ENCODE data around the gene NAV2.

Gene NAV2

DNA sequence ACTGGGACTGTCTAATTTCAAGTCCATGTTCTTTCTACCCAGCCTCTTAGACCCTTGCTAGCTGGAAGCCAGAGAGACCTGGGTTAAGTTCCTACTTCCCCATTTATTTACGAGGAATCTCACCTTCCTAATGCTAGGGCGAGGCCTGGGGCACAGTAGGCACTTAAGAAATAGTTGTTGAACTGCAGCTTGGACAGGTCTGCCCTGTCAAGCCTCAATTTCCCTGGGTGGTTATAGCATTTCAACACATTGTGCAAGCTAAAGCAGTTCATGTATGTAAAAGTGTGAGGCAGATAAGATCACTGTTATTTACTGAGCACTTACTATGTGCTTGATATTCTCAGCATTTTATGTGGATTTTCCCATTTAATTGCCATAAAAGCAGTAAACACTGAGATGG lies 12.1 kb downstream of the NAV2 start:
- in situ Hi-C loops (cut with HindIII; ENCODE audit: low pct_ligation_motif_present, low sequenced_read_pairs): loop anchor here (25.0 kb wide), 2 partner anchors 162 to 638 kb away; partner anchors contain the start of gene HTATIP2
- peaks cover 4% of the 10 kb centered on the region for H3K36me3 ChIP-seq (replicated peaks)

DNA sequence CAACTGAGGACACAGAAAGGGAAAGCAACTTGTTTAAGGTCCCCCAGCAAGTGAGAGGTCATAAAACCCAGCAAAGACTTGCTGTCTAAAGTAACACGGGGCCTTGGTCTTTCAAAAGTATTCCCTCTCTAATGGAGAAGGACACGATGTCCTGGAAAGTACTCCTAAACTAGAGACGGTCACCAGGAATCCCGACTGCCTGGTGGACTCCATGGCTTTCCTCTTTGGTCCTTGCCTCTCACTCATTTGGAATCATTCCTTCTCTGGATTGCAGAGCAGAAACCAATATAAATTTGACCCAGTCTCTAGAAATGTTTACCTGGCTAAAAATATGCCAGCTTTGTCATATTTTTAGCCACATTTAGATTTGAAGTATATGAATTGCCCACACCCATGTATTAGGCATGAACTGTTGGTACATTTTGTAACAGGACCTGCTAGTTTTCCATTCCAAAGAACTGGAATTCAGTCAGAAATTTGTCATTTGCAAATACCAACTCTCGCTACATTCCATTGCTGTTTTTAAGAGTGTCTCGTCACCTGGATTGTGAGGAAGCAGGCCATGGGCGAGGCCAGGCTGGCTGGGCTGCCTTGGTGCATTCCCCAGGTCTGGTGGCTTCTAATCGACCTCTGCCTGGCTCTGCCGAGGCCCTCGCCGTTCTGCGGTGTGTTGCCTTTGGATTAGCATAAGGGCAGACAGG lies 12.9 kb downstream of the NAV2 start:
- in situ Hi-C loops (cut with HindIII; ENCODE audit: low pct_ligation_motif_present, low sequenced_read_pairs): loop anchor here (25.0 kb wide), 2 partner anchors 163 to 637 kb away; partner anchors contain the start of gene HTATIP2
- Histone ChIP-seq H3K27ac (no peak overlapping the region), H3K36me3 (replicated peaks) (peaks cover 4% of the 10 kb centered on the region), H3K4me3 (ENCODE audit: low read depth, low read length) (no peak overlapping the region), H3K27me3 (replicated peaks) (no peaks in the 10 kb centered on the region)
- TF ChIP-seq, protein P1, sequence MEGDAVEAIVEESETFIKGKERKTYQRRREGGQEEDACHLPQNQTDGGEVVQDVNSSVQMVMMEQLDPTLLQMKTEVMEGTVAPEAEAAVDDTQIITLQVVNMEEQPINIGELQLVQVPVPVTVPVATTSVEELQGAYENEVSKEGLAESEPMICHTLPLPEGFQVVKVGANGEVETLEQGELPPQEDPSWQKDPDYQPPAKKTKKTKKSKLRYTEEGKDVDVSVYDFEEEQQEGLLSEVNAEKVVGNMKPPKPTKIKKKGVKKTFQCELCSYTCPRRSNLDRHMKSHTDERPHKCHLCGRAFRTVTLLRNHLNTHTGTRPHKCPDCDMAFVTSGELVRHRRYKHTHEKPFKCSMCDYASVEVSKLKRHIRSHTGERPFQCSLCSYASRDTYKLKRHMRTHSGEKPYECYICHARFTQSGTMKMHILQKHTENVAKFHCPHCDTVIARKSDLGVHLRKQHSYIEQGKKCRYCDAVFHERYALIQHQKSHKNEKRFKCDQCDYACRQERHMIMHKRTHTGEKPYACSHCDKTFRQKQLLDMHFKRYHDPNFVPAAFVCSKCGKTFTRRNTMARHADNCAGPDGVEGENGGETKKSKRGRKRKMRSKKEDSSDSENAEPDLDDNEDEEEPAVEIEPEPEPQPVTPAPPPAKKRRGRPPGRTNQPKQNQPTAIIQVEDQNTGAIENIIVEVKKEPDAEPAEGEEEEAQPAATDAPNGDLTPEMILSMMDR (IDR thresholded peaks at IDR 0.05; ENCODE audit: low read depth, low read length, missing control alignments): no peak
- no peak for DNase-seq

More for the DNA sequence above, 12.1 kb downstream of the NAV2 start:
- TF ChIP-seq, protein P1 (IDR thresholded peaks at IDR 0.05; ENCODE audit: low read depth, low read length, missing control alignments): no peak
- no peak overlapping the region for H3K27ac ChIP-seq
- H3K4me3 ChIP-seq (ENCODE audit: low read depth, low read length): no peak overlapping the region
- no peaks in the 10 kb centered on the region for H3K27me3 ChIP-seq (replicated peaks)
- DNase-seq: no peak

DNA sequence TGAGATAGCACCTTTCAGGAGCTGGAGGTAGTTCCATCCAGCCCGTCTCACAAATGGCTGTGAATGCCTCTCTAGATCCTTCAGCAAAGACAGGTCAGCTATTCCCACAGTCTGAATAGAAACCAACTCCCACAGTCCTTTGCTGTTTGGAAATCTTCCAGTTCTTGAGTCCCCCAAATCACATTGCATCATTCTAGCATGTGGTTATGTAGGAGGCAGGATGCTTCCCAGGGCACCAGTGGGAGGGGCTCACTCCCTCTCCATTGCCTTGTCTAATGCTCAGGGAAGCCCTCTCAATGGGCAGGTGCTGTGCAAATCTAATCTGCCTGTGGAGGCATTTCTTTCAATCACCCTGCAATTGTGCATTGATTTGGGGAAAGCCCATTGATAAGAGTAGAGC lies 14.6 kb downstream of the NAV2 start:
- TF ChIP-seq, protein P1 (IDR thresholded peaks at IDR 0.05; ENCODE audit: low read depth, low read length, missing control alignments): no peak
- Histone ChIP-seq H3K27me3 (replicated peaks) (no peaks in the 10 kb centered on the region), H3K36me3 (replicated peaks) (peaks cover 2% of the 10 kb centered on the region), H3K27ac (no peak overlapping the region), H3K4me3 (ENCODE audit: low read depth, low read length) (no peak overlapping the region)
- DNase-seq: peak; percentile 57
- in situ Hi-C loops (cut with HindIII; ENCODE audit: low pct_ligation_motif_present, low sequenced_read_pairs): loop anchor here (25.0 kb wide), 2 partner anchors 165 to 635 kb away; partner anchors contain the start of gene HTATIP2

DNA sequence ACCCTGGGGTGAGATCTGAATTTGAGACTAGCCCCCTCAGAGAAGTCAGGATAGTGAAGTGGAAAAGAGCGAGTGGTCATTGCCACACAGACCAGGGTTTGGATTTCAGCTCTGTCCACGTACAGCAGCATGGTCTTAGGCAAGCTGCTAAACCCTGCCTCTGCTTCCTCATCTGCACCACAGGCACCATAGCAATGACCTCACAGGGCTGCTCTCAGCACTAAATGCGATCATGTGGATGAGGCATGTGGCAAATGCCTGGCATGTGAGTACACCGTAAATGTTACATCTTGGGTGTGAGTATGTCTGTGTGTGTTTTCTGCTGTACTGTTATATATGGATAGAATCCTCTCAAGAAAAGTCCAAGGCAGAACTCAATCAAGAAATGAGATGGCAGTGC lies 15.8 kb downstream of the NAV2 start:
- H3K27ac ChIP-seq: no peak overlapping the region
- peak; percentile 44 for DNase-seq
- TF ChIP-seq, protein P1 (IDR thresholded peaks at IDR 0.05; ENCODE audit: low read depth, low read length, missing control alignments): no peak
- H3K4me3 ChIP-seq (ENCODE audit: low read depth, low read length): no peak overlapping the region
- peaks cover 2% of the 10 kb centered on the region for H3K36me3 ChIP-seq (replicated peaks)
- H3K27me3 ChIP-seq (replicated peaks): no peaks in the 10 kb centered on the region
- in situ Hi-C loops (cut with HindIII; ENCODE audit: low pct_ligation_motif_present, low sequenced_read_pairs): loop anchor here (25.0 kb wide), 2 partner anchors 166 to 634 kb away; partner anchors contain the start of gene HTATIP2

DNA sequence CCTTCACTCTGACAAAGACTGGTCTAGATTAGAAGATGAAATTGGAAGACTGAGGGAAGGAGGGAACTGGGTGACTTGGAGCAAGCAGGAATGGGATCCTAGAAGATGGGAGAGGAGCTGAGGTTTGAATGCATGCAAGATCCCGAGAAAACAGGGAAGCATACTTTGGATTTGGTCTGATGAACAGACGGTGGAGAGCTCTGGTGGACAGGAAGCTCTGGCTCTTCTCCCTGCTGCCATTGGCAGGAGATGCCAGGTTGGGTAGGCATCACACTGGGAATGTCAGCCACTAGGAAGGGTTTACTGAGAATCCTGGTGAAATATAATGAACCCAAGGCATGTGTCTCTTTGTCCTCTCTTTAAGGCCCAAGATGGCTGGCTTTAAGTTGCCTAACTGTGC lies 16.5 kb downstream of the NAV2 start:
- Histone ChIP-seq H3K27me3 (replicated peaks) (no peaks in the 10 kb centered on the region), H3K36me3 (replicated peaks) (peaks cover 2% of the 10 kb centered on the region), H3K4me3 (ENCODE audit: low read depth, low read length) (no peak overlapping the region), H3K27ac (no peak overlapping the region)
- in situ Hi-C loops (cut with HindIII; ENCODE audit: low pct_ligation_motif_present, low sequenced_read_pairs): loop anchor here (25.0 kb wide), 2 partner anchors 167 to 633 kb away; partner anchors contain the start of gene HTATIP2
- TF ChIP-seq, protein P1 (IDR thresholded peaks at IDR 0.05; ENCODE audit: low read depth, low read length, missing control alignments): no peak
- DNase-seq: no peak
